Measurements from ENCODE around the gene LBH.

DNA sequence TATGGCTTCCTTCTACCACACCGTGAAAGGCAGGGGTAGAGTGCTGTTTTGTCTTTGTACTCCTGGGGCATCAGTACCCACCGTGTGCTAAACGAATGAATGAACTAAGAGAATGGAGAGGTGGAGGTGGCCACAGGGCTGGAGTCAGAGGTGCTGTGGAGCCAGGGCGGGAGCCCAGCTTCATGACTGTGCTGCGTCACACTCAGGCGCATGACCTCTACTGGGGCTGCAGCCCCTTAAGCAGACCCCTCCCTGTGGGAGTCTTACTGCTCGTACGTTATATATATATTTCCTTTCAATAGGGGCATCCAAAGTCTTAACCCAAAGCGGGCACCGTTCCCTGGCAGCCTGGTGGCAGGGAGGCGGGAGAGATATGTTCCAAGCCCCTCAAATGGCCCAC is 18.0 kb upstream of the LBH start:
- TF ChIP-seq, protein P1, sequence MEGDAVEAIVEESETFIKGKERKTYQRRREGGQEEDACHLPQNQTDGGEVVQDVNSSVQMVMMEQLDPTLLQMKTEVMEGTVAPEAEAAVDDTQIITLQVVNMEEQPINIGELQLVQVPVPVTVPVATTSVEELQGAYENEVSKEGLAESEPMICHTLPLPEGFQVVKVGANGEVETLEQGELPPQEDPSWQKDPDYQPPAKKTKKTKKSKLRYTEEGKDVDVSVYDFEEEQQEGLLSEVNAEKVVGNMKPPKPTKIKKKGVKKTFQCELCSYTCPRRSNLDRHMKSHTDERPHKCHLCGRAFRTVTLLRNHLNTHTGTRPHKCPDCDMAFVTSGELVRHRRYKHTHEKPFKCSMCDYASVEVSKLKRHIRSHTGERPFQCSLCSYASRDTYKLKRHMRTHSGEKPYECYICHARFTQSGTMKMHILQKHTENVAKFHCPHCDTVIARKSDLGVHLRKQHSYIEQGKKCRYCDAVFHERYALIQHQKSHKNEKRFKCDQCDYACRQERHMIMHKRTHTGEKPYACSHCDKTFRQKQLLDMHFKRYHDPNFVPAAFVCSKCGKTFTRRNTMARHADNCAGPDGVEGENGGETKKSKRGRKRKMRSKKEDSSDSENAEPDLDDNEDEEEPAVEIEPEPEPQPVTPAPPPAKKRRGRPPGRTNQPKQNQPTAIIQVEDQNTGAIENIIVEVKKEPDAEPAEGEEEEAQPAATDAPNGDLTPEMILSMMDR (IDR thresholded peaks at IDR 0.05), result no peak
- TF ChIP-seq POLR2A (IDR thresholded peaks at IDR 0.05), result no peak
- no peak for TF ChIP-seq POLR2AphosphoS5 (IDR thresholded peaks at IDR 0.05)
- no peak for TF ChIP-seq EP300 (IDR thresholded peaks at IDR 0.05)
